LNCaP clone FGC (cell line): ENCODE data around the gene ZBED6.

Source experiments
- DNase-seq: peaks from one replicate; pipeline ENCODE4 v3.0.0-alpha.2; 2011; ENCODE audit warnings: low read depth
- H3K4me3 ChIP-seq: 2 replicates; pipeline ENCODE4 v1.5.1; 2011; ENCODE audit warnings: mild to moderate bottlenecking, low read depth, low read length, control low read depth
- CTCF ChIP-seq: IDR thresholded peaks from 2 replicates; pipeline ENCODE4 v1.5.1; 2012; ENCODE audit warnings: mild to moderate bottlenecking; ENCODE audit not compliant: control insufficient read depth, insufficient read depth; ENCODE audit errors: extremely low read depth

The ZBED6 gene

GRCh38 chr1:203839081-203839480, 43.7 kb downstream of the ZBED6 start:
- H3K4me3 ChIP-seq = no peak overlapping the region
- peak; percentile 54 for DNase-seq
- TF ChIP-seq CTCF = no peak

GRCh38 chr1:203840208-203840808, 44.9 kb downstream of the ZBED6 start:
- no peak for TF ChIP-seq CTCF
- no peak for DNase-seq
- H3K4me3 ChIP-seq = no peak overlapping the region

GRCh38 chr1:203842559-203842876, 47.1 kb downstream of the ZBED6 start:
- no peak for TF ChIP-seq CTCF
- H3K4me3 ChIP-seq = no peak overlapping the region
- no peak for DNase-seq

- TF ChIP-seq CTCF = no peak
- DNase-seq = no peak
- no peak overlapping the region for H3K4me3 ChIP-seq
These were observed 48.0 kb downstream of the ZBED6 start for GRCh38 chr1:203843435-203843834.
